Ishikawa (cell line): ENCODE data around the gene CACNB4.

ENCODE experiments used
- CEBPB ChIP-seq: IDR thresholded peaks from 2 replicates; pipeline ENCODE4 v1.6.1; 2012
- CREB1 ChIP-seq: IDR thresholded peaks from 2 replicates; pipeline ENCODE4 v1.6.1; 2012; ENCODE audit warnings: low read depth
- EGR1 ChIP-seq: IDR thresholded peaks from 2 replicates; pipeline ENCODE4 v1.6.1; 2012
- EP300 ChIP-seq: IDR thresholded peaks from 2 replicates; pipeline ENCODE4 v1.6.1; 2012; ENCODE audit warnings: borderline replicate concordance
- NFIC ChIP-seq: IDR thresholded peaks from 2 replicates; pipeline ENCODE4 v1.6.1; 2012
- RAD21 ChIP-seq: IDR thresholded peaks from 2 replicates; pipeline ENCODE4 v1.6.1; 2012; ENCODE audit warnings: low read depth
- TAF1 ChIP-seq: IDR thresholded peaks from 2 replicates; pipeline ENCODE4 v1.6.1; 2012; ENCODE audit warnings: low read depth, mild to moderate bottlenecking
- ZBTB7A ChIP-seq: IDR thresholded peaks from 2 replicates; pipeline ENCODE4 v1.6.1; 2012; ENCODE audit warnings: low read depth
- TF ChIP-seq, protein P1 (sequence below): IDR thresholded peaks from 2 replicates; pipeline ENCODE4 v1.6.1; 2012
- TF ChIP-seq, protein P2 (sequence below): IDR thresholded peaks from 2 replicates; pipeline ENCODE4 v1.6.1; 2012; ENCODE audit warnings: low read depth, mild to moderate bottlenecking

DNA sequence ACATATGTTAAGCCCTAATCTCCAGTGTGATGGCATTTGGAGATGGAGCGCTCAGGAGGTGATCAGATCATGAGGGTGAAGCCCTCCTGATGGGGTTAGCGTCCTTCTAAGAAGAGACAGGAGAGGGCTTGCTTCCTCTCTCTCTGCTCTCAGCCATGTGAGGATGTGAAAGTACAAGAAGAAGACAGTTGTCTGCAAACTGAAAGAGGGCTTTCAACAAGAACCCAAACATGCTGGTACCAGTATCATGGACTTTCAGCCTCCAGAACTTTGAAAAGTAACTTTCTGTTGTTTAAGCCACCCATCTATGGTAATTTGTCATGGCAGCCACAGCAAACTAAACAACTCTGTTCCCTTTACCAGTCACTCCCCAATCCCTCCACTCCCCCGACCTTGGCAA lies 47.4 kb downstream of the CACNB4 start:
- no peak for TF ChIP-seq CREB1
- TF ChIP-seq, protein P1, sequence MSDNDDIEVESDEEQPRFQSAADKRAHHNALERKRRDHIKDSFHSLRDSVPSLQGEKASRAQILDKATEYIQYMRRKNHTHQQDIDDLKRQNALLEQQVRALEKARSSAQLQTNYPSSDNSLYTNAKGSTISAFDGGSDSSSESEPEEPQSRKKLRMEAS, result no peak
- no peak for TF ChIP-seq RAD21
- TF ChIP-seq TAF1, result no peak
- no peak for TF ChIP-seq ZBTB7A
- TF ChIP-seq, protein P2, sequence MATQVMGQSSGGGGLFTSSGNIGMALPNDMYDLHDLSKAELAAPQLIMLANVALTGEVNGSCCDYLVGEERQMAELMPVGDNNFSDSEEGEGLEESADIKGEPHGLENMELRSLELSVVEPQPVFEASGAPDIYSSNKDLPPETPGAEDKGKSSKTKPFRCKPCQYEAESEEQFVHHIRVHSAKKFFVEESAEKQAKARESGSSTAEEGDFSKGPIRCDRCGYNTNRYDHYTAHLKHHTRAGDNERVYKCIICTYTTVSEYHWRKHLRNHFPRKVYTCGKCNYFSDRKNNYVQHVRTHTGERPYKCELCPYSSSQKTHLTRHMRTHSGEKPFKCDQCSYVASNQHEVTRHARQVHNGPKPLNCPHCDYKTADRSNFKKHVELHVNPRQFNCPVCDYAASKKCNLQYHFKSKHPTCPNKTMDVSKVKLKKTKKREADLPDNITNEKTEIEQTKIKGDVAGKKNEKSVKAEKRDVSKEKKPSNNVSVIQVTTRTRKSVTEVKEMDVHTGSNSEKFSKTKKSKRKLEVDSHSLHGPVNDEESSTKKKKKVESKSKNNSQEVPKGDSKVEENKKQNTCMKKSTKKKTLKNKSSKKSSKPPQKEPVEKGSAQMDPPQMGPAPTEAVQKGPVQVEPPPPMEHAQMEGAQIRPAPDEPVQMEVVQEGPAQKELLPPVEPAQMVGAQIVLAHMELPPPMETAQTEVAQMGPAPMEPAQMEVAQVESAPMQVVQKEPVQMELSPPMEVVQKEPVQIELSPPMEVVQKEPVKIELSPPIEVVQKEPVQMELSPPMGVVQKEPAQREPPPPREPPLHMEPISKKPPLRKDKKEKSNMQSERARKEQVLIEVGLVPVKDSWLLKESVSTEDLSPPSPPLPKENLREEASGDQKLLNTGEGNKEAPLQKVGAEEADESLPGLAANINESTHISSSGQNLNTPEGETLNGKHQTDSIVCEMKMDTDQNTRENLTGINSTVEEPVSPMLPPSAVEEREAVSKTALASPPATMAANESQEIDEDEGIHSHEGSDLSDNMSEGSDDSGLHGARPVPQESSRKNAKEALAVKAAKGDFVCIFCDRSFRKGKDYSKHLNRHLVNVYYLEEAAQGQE, result no peak
- TF ChIP-seq EP300, result no peak
- no peak for TF ChIP-seq CEBPB
- no peak for TF ChIP-seq EGR1
- TF ChIP-seq NFIC, result no peak
